Activated T-cell treated with anti-CD3 and anti-CD28 coated beads for 1 hour (primary cell): ENCODE results near the gene CYBC1.

Experiments used
- DNase-seq: peaks from one replicate; pipeline ENCODE4 v3.0.0-alpha.2; 2020; ENCODE audit warnings: low read depth

The CYBC1 gene

DNA sequence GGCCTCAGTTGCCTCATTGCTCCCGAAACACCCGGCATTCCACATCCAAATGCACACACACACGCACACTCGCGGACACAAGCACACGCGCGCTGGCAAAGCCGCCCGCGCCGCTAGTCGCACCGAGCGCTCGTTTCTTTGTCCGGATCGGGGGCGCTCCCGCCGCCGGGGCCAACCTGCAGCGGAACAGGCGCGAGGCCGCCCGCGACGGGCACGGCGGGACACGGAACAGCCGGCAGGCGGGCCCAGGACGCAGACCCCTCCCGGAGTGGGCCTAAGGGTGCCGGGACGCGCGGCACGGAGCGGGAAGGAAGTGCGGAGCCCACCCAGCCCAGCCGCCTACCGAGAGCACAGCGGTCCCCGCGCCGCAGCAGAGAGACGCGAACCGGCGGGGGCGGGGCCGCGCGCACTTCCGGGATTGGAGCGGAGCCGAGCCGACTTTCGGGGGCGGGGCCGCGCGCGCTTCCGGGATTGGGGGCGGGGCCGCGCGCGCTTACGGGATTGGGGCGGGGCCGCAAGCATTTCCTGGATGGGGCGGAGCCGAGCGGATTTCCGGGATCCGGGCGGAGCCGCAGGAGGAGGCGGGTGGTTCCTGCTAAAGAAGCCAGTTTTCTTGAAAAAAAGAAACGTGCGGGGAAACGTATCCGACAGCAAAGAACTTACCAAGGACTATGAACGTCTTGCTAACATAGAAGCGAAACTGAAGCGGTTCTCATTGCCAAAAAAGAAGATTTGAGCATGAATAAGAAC is at the start of gene CYBC1:
CYBC1 (minus strand) TSS at position 396 of the 750 bp plus-strand sequence. CDS start 1,498 bp downstream, outside the sequence.
- DNase-seq, result peak; percentile 97

DNA sequence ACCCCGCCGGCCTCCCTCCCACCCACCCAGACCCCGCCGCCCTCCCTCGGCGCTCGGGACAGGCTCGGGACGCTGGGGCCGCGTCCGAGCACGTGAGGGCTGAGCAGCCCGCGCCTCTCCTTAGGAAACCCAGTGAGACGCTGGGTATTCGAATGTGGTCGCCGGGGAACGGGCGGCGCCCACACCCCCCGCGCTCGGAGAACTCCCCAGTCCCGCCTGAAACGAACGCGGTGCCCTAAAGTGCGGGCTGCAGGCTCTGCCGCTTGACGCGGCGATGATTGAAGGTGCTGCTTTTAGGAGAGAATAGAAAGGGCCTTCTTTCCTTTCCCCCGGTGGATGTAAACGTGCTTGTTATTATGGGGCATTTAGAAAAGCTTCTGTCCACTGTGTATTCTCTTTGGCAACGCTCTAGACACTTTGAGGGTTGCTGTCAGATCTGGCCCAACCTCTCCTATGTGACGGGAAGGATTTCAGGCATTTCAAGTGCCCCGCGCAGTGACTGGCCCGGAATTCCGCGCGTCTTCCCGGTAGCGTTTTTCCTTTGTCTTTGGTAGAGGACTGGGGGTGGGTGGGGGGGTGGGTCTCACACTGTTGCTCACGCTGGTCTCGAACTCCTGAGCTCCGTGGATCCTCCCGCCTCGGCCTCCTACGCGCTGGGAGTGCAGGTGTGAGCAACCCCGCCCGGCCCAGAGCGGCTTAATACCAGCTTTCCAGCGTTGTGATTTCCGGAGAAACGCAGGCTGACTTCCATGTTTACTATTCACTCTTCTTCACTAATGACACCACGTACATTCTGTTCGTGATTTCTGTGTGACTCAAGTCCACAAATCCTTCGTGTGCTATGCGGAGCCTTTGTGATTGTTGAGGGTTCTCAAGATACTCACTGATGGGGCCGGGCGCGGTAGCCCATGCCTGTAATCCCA is 47.2 kb upstream of the CYBC1 start:
- DNase-seq, result peak; percentile 28

DNA sequence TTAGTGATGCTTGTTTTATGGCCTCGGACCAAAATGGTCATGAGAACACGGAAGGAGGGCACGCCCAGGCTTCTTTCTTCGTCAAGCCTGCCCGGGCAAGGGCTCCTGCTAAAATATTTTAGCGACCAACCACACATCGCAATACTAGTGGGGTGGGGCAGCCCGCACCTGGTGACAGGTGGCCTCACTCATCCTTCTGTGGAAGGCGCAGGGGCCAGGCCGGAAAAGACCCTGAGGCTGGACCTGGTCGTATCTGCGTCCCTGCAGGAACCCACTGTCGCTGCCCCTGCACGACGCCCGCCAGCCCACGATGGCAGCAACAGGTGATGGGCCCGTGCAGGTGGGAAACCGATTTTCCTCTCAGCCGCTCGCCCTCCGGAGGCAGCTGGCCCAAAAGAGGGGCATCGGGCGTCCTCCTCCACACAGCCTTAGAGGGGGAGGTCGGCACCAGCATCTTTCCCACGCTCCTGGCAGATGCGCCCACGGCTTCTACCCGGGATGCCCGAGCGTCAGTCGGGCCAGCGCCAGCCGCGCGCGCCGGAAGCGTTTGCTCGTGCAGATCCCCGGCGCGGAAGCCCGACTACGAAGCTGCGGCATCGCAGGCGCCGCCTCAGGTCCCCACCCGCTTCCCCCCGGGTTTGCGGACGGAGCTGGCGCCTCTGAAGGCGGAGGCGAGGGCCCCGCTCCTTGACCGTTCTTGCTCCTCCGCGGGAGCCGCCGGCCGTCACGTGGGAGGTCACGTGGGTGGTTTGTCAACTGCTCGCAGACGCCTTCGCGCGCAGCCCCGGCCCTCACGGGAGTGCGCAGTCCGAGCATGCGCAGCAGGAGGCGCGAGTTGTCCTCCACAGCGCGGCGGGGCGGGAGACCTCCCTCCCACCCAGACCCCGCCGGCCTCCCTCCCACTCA is 46.2 kb upstream of the CYBC1 start:
- peak; percentile 84 for DNase-seq

DNA sequence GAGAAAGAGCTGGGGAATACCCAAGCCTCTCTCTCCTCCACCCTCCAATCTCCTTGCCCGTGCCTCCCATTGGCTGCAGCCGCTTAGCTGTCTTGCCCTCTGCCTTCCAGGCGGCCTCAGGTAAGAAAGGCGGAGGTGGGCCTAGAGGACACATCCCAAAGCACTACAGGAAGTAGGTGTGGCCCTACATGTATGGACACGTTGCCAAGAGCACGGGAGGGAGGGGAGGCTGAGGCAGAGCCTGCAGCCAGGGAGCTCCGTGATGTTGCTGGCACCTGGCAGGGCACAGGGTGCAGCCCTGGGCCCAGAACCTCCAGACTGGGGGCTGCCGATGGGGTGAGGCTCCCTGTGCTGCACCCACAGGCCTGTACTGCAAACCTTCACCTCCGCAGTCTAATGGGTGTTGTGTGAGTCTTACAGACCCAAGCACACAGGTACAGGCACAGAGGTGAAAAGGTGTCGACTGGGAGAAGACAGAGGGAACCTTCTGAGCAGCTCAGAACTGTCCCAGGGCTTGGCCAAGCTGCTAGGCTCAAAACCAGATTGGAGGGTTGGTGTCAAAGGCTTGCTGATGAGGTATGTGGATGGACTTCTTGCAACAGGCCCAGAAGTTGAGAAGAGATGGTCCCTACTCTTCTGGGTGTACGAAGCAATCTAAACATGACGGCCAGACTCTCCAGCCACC is 45.4 kb upstream of the CYBC1 start:
- no peak for DNase-seq

DNA sequence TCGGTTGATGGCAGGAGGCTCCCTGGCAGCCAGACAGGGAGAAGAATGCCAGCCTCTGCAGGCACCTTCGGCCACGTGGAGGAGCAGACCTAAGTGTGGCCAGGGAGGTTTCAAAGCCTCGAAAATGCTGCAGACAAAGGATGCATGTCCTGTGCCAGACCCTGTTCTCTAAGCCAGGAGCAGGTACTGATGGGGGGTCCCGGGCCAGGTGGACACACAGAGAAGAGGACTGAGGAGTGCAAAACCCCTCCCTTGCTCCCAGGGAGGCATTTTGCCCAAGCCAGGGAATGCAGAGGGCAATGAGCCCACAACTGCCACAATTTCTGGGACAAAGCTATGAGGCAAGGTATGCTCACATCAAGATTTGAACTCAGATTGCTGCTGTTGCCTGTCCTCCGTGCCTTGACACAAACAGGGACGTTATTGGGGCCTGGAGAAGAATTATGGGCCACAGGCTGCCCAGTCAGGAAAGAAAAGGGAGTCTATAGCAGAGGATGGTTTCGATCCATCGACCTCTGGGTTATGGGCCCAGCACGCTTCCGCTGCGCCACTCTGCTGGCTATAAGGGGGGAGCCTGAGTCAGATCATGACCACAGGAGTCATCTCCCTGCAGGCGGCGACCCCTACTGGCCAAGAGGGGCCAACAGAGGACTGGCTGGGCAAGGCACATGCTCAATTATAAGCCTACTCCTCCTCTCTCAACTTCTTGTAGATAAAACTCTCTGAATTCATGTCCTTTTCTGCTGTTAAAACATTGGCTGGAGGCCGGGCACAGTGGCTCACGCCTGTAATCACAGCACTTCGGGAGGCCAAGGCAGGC is 43.9 kb upstream of the CYBC1 start:
- peak; percentile 80 for DNase-seq

DNA sequence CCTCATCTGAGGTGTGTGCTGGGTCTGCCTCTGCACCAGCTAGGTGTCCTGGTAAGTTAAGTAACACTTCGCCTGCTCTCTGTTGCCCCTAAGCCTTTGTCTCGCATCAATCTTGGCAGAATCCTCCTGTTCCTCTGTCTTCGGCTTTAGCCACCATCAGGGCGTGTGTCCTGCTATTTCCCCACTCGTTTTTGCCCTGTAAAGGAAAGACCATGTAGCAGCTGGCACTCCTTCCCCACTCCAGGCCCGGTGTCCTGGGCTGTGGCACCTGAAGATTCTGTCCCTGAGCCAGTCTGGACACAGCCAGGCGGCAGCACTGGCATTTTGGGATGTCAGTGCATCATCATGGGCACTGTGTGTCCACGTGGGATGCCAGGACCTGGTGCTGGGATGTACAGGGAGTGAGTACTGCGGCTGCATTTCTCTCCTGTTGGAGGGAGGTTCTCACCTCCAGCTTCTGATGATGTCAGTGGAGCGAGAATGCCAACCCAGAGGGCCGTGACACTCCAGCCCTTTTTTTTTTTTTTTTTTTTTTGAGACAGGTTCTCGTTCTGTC is 42.8 kb upstream of the CYBC1 start:
- no peak for DNase-seq

DNA sequence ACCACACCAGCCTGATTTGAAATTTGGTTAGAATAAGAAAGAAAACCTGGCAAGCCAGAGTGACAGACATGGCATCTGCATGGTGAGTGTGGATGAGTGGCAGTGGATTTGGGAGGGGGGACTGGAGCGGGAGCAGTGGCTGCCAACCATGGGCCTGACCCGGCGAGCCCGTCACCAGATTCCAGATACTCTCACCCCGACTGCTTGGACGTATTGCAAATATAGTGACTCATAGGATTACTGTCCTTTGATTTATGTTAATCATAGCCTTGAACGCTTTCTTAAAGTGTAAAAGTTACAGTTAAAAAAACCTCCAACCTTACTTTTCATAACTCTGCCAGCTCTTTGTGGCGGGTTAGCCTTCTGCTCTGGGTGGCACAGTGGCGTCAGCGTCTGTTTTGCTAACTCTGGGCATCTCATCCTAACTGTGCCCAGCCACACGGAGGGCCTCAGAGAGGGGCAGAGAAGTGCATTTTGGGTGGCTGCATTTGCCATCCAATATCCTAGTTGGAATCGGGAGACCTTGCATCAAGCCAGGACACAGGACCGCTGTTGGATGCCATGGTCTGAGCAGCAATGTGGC is 42.2 kb upstream of the CYBC1 start:
- DNase-seq, result no peak

DNA sequence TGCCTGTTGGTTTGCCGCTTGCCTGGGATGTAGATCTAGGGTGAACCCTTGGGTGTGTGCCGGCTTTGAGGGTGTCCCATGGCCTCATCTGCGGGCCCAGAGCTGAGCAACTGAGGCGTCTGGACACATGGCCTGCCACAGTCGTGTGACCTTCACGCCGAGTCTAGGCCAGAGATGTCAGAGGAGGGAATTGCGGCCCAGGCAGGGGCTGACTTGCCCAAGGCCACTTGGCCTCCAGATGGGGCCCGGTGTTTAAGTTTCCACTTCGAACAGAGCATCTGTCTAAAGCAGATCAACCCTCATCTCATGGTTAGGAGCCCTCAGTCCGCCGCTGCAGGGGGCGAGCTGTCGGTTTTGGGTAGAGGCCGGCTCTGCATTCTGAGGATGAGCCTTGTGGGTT is 41.0 kb upstream of the CYBC1 start:
- no peak for DNase-seq

DNA sequence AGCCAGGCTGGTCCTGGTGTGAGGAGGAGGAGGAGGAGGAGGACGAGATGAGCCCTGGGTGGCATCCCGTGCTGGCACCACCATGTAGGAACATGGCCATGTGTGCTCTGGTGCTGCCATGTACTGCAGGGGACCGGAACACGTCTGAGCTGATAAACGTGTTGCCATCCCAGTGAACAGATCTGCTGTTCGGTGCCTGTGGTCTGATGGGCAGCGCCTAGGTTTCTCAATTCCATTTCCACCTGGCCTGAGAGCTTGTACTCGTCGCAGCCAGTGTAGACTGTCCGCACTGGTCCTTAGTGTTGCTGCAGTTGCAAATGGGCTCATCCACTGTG is 40.6 kb upstream of the CYBC1 start:
- DNase-seq, result no peak

DNA sequence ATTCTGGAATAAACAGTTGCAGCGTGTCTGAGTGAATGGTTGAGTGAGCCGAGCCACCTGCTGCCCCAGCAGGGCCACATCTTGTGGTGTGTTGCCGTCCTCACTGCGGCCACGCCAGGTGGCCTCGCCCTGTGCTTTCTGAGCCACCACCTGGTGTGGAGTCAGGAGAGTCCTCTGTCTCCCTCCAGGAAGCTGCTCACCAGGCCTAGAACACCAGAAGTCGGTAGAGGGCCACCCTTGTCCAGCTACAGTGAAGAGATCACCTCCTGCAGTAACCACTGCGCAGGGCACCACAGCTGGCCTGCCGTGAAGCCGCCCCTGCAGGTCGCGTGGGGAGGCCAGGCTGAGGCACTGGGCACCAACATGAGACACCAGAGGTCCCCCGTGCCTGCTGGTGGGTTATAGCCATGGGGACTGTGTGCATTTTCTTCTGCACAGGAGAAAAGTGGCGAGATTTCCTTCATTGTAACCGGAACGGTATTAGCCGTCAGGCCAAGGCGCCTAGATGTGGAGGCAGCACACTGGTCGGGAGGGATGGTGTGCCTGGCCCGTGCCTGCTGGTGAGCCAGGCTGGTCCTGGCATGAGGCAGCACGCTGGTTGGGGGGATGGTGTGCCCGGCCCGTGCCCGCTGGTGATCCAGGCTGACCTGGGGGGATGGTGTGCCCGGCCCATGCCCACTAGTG is 40.1 kb upstream of the CYBC1 start:
- no peak for DNase-seq

DNA sequence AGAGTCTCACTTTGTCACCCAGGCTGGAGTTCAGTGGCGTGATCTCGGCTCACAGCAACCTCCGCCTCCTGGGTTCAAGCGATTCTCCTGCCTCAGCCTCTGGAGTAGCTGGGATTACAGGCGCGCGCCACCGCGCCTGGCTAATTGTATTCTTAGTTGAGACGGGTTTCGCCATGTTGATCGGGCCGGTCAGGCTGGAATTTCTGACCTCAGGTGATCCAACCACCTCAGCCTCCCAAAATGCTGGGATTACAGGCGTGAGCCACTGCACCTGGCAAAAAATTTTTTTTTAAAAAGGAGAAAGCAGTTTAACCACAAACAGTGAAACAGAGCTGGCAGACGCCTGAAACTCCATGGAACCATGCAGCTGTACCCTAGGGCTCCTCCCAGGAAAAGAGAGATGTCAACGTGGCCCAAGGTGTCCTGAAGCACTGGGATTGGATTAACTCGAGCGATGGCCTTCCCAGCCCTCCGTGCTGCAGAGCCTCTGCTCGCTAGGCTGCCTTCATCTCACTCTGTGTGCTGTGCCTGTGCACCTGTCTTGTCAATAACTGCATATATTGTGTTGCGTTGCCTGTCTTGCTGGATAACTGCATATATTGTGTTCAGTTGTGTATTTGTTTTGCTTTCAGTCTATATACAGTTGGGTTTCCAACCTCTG is 39.4 kb upstream of the CYBC1 start:
- DNase-seq, result no peak

DNA sequence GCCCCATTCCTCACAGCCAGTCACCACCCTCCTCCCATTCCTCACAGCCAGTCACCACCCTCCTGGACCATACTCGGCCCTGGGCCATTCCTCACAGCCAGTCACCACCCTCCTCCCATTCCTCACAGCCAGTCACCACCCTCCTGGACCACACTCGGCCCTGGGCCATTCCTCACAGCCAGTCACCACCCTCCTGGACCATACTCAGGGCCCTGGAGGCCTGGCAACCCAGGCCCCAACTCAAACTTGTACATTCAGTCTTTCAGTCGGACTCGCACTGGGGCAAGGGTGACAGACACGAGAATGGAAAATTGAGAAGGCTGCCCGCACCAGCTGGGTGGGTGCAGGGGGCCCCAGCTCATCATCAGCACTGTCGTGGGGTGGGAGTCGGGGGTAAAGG is 38.6 kb upstream of the CYBC1 start:
- no peak for DNase-seq

DNA sequence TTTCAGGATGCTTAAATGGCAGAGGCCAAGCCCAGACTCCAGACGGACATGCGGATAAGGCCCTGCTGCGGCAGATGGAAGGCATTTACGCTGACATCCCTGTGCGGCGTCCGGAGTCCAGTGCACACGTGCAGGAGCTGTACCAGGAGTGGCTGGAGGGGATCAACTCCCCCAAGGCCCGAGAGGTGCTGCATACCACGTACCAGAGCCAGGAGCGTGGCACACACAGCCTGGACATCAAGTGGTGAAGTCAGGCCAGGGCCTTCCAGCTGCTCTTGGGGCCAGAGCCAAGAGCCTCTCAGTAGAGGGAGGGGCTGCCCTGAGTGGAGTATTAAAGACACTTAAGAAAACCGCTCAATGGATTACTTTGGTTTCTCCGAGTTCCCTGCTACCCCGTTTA is 37.4 kb upstream of the CYBC1 start:
- DNase-seq, result no peak

DNA sequence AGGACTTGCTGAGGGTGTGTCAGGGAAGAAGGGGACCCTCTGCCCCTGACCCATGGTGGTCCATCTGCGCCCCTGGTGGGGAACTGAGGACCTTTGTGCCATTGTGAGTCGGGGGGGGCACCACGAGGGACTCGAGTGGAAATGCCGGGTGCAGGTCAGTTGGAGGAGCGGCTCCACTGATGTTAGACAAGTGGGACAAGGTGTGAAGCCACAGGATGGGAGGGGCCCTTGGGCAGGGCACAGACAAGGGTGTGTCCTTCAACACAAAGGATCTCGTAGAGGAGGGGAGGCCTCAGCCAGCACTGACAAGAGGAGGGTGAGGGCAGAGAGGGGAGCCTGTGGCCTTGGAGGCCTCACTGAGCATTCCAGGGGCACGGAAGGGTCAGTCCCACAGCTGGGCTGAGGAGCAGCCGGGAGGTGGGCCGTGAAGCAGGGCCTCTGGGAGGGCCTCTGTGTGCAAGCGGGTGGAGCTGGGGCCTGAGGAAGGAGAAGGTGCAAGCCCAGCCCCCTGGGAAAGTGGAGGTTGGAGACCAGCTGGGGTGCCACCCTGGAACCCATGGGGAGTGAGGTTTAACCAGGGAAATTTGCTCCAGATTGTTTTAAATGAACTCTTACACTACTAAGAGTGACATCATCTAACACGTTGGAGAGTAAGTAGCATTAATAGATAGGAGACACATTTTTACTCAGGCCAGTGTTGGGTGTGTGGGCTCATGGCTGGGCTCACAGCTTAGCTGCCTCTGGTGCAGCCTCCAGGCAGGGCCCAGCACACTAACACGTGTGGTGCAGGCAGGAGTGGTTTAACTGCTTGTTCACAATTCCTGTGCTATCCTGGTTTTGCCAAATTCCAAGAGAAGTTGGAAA is 35.9 kb upstream of the CYBC1 start:
- DNase-seq, result no peak

DNA sequence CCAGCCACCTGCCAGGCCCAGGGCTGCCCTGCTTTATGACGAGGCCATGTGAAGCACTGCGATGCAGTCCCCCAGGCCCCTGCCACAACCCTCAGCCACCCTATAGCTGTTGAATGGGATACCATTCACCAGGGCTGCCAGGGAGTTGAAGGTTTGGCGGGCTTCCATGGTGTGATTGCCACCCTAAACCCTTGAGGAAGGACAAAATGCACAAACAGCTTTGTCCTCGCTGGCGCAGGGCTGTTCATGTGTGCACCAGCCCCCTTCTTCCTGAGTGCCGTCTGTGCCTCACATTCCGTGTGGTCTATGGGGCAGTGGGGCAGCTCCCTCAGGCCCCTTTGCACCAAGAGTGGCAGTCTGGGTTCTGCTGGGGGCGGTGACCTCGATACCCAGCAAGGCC is 33.3 kb upstream of the CYBC1 start:
- no peak for DNase-seq

DNA sequence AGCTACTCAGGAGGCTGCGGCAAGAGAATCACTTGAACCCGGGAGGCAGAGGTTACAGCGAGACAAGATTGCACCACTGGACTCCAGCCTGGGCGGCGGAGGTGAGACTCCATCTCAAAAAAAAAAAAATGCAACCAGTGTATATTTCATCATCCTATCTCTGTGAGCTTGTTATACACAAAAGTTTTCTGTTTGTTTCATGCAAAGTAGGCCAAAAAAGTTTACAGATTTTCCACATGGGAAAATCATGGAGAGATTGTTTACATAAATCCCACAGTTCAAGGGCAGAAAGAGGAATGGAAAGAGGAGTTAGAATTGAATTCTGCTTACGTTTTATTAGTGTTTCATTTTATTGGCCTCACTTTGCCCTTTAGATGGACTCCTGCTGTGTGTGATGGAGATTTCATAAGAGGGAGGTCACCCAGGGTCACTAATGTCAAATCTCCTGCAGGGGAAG is 32.7 kb upstream of the CYBC1 start:
- DNase-seq, result no peak

DNA sequence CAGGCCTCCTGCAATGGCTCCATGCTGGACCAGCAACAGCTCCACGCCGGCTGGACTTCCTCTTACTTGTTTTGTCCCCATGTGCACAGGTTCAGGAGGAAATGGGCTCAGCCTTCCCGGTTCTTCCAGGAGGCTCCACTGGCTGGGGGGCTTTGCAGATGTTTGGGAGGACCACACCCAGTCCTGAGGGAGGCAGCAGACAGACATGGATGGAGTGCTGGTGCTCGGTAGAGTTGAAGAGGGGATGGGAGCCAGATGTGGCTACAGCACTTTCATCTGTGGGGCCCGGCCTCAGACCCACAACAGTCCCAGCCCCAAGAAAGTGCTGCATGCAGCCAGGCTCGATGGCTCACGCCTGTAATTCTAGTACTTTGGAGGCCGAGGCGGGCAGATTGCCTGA is 29.8 kb upstream of the CYBC1 start:
- DNase-seq, result no peak

DNA sequence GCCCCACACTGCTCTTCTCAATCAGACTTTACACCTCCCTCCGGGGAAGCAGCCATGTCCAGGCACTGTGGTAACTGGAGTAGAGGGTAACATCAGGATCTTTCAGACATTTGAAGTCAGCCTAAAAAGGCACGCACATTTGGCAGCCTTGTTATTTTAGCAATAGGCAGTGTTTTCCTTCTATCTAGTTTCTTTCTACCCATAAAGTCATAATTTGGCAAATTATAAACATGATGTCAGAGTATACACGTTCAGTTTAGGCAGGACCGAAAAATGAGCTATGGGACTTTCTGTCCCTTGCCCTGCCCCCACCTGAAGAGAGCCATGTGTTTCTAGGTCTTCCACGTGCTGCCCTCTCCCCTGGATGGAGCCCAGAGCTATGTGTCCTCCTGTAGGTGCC is 29.1 kb upstream of the CYBC1 start:
- DNase-seq, result no peak
